Activated naive CD4-positive, alpha-beta T cell treated with anti-CD3 and anti-CD28 coated beads for 36 hours (primary cell): ENCODE measurements around the gene OMD. TPM values are rescaled to one million over a fixed set of nuclear protein-coding genes. Genes with fewer than 3 reads are reported as not detected.

ENCODE experiments used
- CTCF ChIA-PET: fragments of 350-600 bp; sonication (Branson Sonifier 250); formaldehyde crosslinking; loops from one replicate; lab custom pipeline; 2021; ENCODE audit warnings: antibody characterized with exemption; lab: Charles Lee
- DNase-seq: peaks from one replicate; pipeline ENCODE4 v3.0.0-alpha.2; 2020
- H3K27ac Mint-ChIP-seq: one replicate; pipeline ENCODE4 v1.8.0; 2021; ENCODE audit warnings: mild to moderate bottlenecking, mixed read lengths
- H3K27me3 Mint-ChIP-seq: one replicate; pipeline ENCODE4 v1.8.0; 2021; ENCODE audit warnings: low read depth, mixed read lengths
- H3K36me3 Mint-ChIP-seq: one replicate; pipeline ENCODE4 v1.8.0; 2021; ENCODE audit warnings: low read depth, mixed read lengths
- H3K4me1 Mint-ChIP-seq: one replicate; pipeline ENCODE4 v1.8.0; 2021; ENCODE audit warnings: low read depth, mixed read lengths
- H3K4me3 Mint-ChIP-seq: one replicate; pipeline ENCODE4 v1.8.0; 2021; ENCODE audit warnings: mild to moderate bottlenecking, moderate library complexity, mixed read lengths
- H3K9me3 Mint-ChIP-seq: one replicate; pipeline ENCODE4 v1.8.0; 2021; ENCODE audit warnings: mixed read lengths
- intact Hi-C: fragments of 100-400 bp; cut with micrococcal nuclease; formaldehyde crosslinking; loops from one replicate; pipeline ENCODE4 v1.15.1; 2023
- total RNA-seq, 2 experiments: library from RNA; stranded (reverse); gene quantifications; one replicate each; pipeline ENCODE4 v1.2.3, GENCODE V29; 2021

Gene OMD
- total RNA-seq, 2 experiments from 2014 or later, result not detected

- intact Hi-C loops, result no loop called here
- H3K27me3 Mint-ChIP-seq, result no peaks in the 10 kb centered on the region
- CTCF ChIA-PET, result no interaction called here
- no peak for DNase-seq
- no peaks in the 10 kb centered on the region for H3K9me3 Mint-ChIP-seq
- H3K4me1 Mint-ChIP-seq, result peaks cover 24% of the 10 kb centered on the region
- H3K4me3 Mint-ChIP-seq, result no peak overlapping the region
- no peak overlapping the region for H3K27ac Mint-ChIP-seq
- H3K36me3 Mint-ChIP-seq, result peaks cover 2% of the 10 kb centered on the region
These were observed 16.5 kb downstream of the OMD start for GRCh38 chr9:92407818-92408217.

GRCh38 chr9:92406477-92406876 lies 17.8 kb downstream of the OMD start:
- CTCF ChIA-PET, result no interaction called here
- Mint-ChIP-seq H3K9me3 (no peaks in the 10 kb centered on the region), H3K27ac (no peak overlapping the region)

GRCh38 chr9:92405818-92406217 lies 18.5 kb downstream of the OMD start:
- Mint-ChIP-seq H3K27ac (no peak overlapping the region), H3K4me3 (no peak overlapping the region), H3K9me3 (no peaks in the 10 kb centered on the region), H3K4me1 (peaks cover 26% of the 10 kb centered on the region), H3K27me3 (no peaks in the 10 kb centered on the region), H3K36me3 (no peaks in the 10 kb centered on the region)
- DNase-seq, result no peak
- CTCF ChIA-PET, result no interaction called here
- intact Hi-C loops, result no loop called here

More at GRCh38 chr9:92406477-92406876, 17.8 kb downstream of the OMD start:
- H3K4me1 Mint-ChIP-seq, result peaks cover 26% of the 10 kb centered on the region
- DNase-seq, result peak; percentile 48
- no peaks in the 10 kb centered on the region for H3K27me3 Mint-ChIP-seq
- intact Hi-C loops, result no loop called here
- H3K36me3 Mint-ChIP-seq, result no peaks in the 10 kb centered on the region
- no peak overlapping the region for H3K4me3 Mint-ChIP-seq

- Mint-ChIP-seq H3K9me3 (no peaks in the 10 kb centered on the region), H3K4me1 (peaks cover 26% of the 10 kb centered on the region), H3K27ac (no peak within 1 kb of the TSS), H3K36me3 (no peaks in the 10 kb centered on the region), H3K4me3 (no peak within 1 kb of the TSS), H3K27me3 (no peaks in the 10 kb centered on the region)
- no peak for DNase-seq
- CTCF ChIA-PET, result no interaction called here
- intact Hi-C loops, result no loop called here
These were observed 20.0 kb downstream of the OMD start, which contains the start of gene OGN for GRCh38 chr9:92404042-92404836. TSS of gene OGN (minus strand) at chr9:92404578. CDS start at chr9:92403407, 1,171 bp downstream.

GRCh38 chr9:92402826-92403745 lies 21.2 kb downstream of the OMD start:
- CTCF ChIA-PET, result no interaction called here
- Mint-ChIP-seq H3K27ac (no peak overlapping the region), H3K36me3 (no peaks in the 10 kb centered on the region), H3K9me3 (no peaks in the 10 kb centered on the region), H3K4me3 (no peak overlapping the region), H3K27me3 (no peaks in the 10 kb centered on the region), H3K4me1 (peaks cover 26% of the 10 kb centered on the region)
- intact Hi-C loops, result no loop called here
- DNase-seq, result no peak

- H3K36me3 Mint-ChIP-seq, result no peaks in the 10 kb centered on the region
- CTCF ChIA-PET, result no interaction called here
- H3K27me3 Mint-ChIP-seq, result no peaks in the 10 kb centered on the region
- H3K4me1 Mint-ChIP-seq, result peaks cover 26% of the 10 kb centered on the region
- no peak overlapping the region for H3K4me3 Mint-ChIP-seq
- no peak for DNase-seq
- intact Hi-C loops, result no loop called here
- H3K27ac Mint-ChIP-seq, result no peak overlapping the region
- H3K9me3 Mint-ChIP-seq, result no peaks in the 10 kb centered on the region
These were observed 21.9 kb downstream of the OMD start for GRCh38 chr9:92402360-92402759.

- H3K27ac Mint-ChIP-seq, result no peak overlapping the region
- CTCF ChIA-PET, result no interaction called here
- peaks cover 2% of the 10 kb centered on the region for H3K4me1 Mint-ChIP-seq
- no peaks in the 10 kb centered on the region for H3K36me3 Mint-ChIP-seq
- intact Hi-C loops, result no loop called here
- no peaks in the 10 kb centered on the region for H3K27me3 Mint-ChIP-seq
- no peak for DNase-seq
- no peaks in the 10 kb centered on the region for H3K9me3 Mint-ChIP-seq
- H3K4me3 Mint-ChIP-seq, result no peak overlapping the region
These were observed 26.4 kb downstream of the OMD start for GRCh38 chr9:92397853-92398252.

GRCh38 chr9:92395617-92396016 lies 28.7 kb downstream of the OMD start:
- Mint-ChIP-seq H3K4me1 (no peaks in the 10 kb centered on the region), H3K9me3 (no peaks in the 10 kb centered on the region), H3K27me3 (no peaks in the 10 kb centered on the region), H3K27ac (no peak overlapping the region), H3K36me3 (no peaks in the 10 kb centered on the region), H3K4me3 (no peak overlapping the region)
- intact Hi-C loops, result no loop called here
- CTCF ChIA-PET, result no interaction called here
- DNase-seq, result no peak

GRCh38 chr9:92393686-92394085 lies 30.6 kb downstream of the OMD start:
- H3K4me3 Mint-ChIP-seq, result no peak overlapping the region
- no peaks in the 10 kb centered on the region for H3K36me3 Mint-ChIP-seq
- CTCF ChIA-PET, result no interaction called here
- H3K9me3 Mint-ChIP-seq, result no peaks in the 10 kb centered on the region
- intact Hi-C loops, result no loop called here
- DNase-seq, result no peak
- H3K4me1 Mint-ChIP-seq, result no peaks in the 10 kb centered on the region
- H3K27ac Mint-ChIP-seq, result no peak overlapping the region
- H3K27me3 Mint-ChIP-seq, result no peaks in the 10 kb centered on the region

GRCh38 chr9:92392690-92393089 lies 31.6 kb downstream of the OMD start:
- intact Hi-C loops, result no loop called here
- Mint-ChIP-seq H3K27me3 (no peaks in the 10 kb centered on the region), H3K36me3 (no peaks in the 10 kb centered on the region), H3K9me3 (no peaks in the 10 kb centered on the region), H3K4me3 (no peak overlapping the region), H3K4me1 (no peaks in the 10 kb centered on the region), H3K27ac (no peak overlapping the region)
- no peak for DNase-seq
- CTCF ChIA-PET, result no interaction called here

GRCh38 chr9:92385953-92386352 lies 38.3 kb downstream of the OMD start:
- no peaks in the 10 kb centered on the region for H3K27me3 Mint-ChIP-seq
- intact Hi-C loops, result no loop called here
- H3K9me3 Mint-ChIP-seq, result no peaks in the 10 kb centered on the region
- no peak for DNase-seq
- H3K27ac Mint-ChIP-seq, result no peak overlapping the region
- no peak overlapping the region for H3K4me3 Mint-ChIP-seq
- peaks cover 4% of the 10 kb centered on the region for H3K4me1 Mint-ChIP-seq
- H3K36me3 Mint-ChIP-seq, result peaks cover 5% of the 10 kb centered on the region
- CTCF ChIA-PET, result no interaction called here

GRCh38 chr9:92385477-92385876 lies 38.8 kb downstream of the OMD start:
- no peaks in the 10 kb centered on the region for H3K9me3 Mint-ChIP-seq
- intact Hi-C loops, result no loop called here
- DNase-seq, result no peak
- H3K36me3 Mint-ChIP-seq, result peaks cover 5% of the 10 kb centered on the region
- CTCF ChIA-PET, result no interaction called here
- H3K4me3 Mint-ChIP-seq, result no peak overlapping the region
- peaks cover 4% of the 10 kb centered on the region for H3K4me1 Mint-ChIP-seq
- H3K27me3 Mint-ChIP-seq, result no peaks in the 10 kb centered on the region
- H3K27ac Mint-ChIP-seq, result no peak overlapping the region
